ENCODE results near the gene C3orf18.

DNA sequence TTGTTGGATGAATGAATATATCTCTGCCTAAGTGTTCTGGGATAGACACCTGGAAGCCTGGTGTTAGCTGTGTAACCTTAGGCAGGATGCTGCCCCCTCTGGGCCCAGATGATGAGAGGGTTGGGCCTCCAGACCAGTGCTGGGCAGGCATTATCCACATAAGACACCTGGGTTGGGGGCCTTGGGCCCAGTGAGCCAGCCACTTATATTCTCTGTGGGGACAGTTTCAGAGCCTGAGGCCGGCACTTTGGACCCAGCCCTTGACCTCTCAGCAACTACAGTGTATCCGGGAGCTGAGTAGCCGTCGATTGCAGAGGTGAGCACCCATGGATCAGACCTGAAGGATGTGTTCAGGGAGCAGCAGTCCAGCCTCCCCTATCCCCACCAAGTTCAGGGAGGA lies 3.9 kb upstream of the C3orf18 start:
- TF ChIP-seq, protein P1, sequence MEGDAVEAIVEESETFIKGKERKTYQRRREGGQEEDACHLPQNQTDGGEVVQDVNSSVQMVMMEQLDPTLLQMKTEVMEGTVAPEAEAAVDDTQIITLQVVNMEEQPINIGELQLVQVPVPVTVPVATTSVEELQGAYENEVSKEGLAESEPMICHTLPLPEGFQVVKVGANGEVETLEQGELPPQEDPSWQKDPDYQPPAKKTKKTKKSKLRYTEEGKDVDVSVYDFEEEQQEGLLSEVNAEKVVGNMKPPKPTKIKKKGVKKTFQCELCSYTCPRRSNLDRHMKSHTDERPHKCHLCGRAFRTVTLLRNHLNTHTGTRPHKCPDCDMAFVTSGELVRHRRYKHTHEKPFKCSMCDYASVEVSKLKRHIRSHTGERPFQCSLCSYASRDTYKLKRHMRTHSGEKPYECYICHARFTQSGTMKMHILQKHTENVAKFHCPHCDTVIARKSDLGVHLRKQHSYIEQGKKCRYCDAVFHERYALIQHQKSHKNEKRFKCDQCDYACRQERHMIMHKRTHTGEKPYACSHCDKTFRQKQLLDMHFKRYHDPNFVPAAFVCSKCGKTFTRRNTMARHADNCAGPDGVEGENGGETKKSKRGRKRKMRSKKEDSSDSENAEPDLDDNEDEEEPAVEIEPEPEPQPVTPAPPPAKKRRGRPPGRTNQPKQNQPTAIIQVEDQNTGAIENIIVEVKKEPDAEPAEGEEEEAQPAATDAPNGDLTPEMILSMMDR (IDR thresholded peaks at IDR 0.05), result no peak
- no peak for TF ChIP-seq EP300 (IDR thresholded peaks at IDR 0.05; ENCODE audit: low read depth)

All from transverse colon (tissue), 3 donors.